ENCODE results near the gene PCGF5. TPM values are rescaled to one million over a fixed set of nuclear protein-coding genes. Genes with fewer than 3 reads are reported as not detected.

PCGF5 gene
- total and polyA plus RNA-seq, 2 experiments from 2014 or later = 7.7 to 8.7 TPM

- TF ChIP-seq ZNF462 (CRISPR knock-in tag; IDR thresholded peaks at IDR 0.05) (no peak), JUNB (IDR thresholded peaks at IDR 0.05; ENCODE audit: unreplicated experiment) (no peak), CREB1 (CRISPR knock-in tag; IDR thresholded peaks at IDR 0.05; ENCODE audit: low read depth) (no peak), CTCF (conservative IDR thresholded peaks at IDR 0.05; ENCODE audit: low read depth in 2 of 2) (no peak)
These were observed 25.8 kb upstream of the PCGF5 start (continued) for GRCh38 chr10:91194497-91195179.

- no peak overlapping the region for H3K4me3 ChIP-seq
- no peaks in the 10 kb centered on the region for H3K79me2 ChIP-seq (replicated peaks; ENCODE audit: insufficient read depth)
- Mint-ChIP-seq H3K36me3 (ENCODE audit: low read depth) (no peaks in the 10 kb centered on the region), H3K27ac (no peak overlapping the region), H3K4me3 (no peak overlapping the region), H3K9me3 (no peaks in the 10 kb centered on the region), H3K27me3 (ENCODE audit: insufficient read depth, low read depth, poor library complexity) (peaks cover 1% of the 10 kb centered on the region), H3K4me1 (no peaks in the 10 kb centered on the region)
- peaks cover 12% of the 10 kb centered on the region; the same call in 1 of the 2 replicates for H3K9me2 ChIP-seq (ENCODE audit: insufficient read depth)
- H3K4me1 ChIP-seq (ENCODE audit: insufficient read depth) = no peaks in the 10 kb centered on the region
- H2AFZ ChIP-seq = no peak overlapping the region
- no peak for DNase-seq (ENCODE audit: low spot score)
- H4K20me1 ChIP-seq (replicated peaks; ENCODE audit: insufficient read depth) = no peaks in the 10 kb centered on the region
- H3K27me3 ChIP-seq (ENCODE audit: insufficient read depth) = no peaks in the 10 kb centered on the region
- no peak overlapping the region for H3K27ac ChIP-seq (ENCODE audit: low read depth)
- H3K36me3 ChIP-seq (ENCODE audit: insufficient read depth) = no peaks in the 10 kb centered on the region
- ATAC-seq = no peak
- H3K4me2 ChIP-seq = no peak overlapping the region
- no peaks in the 10 kb centered on the region for H3F3A ChIP-seq (replicated peaks; ENCODE audit: low read depth)
- TF ChIP-seq ETS1 (IDR thresholded peaks at IDR 0.05) = no peak
- TF ChIP-seq STAT1 (IDR thresholded peaks at IDR 0.05; ENCODE audit: unreplicated experiment) = no peak
- no peak for TF ChIP-seq ZNF331 (CRISPR knock-in tag; IDR thresholded peaks at IDR 0.05; ENCODE audit: low read depth)
- no peak for TF ChIP-seq JUNB (IDR thresholded peaks at IDR 0.05; ENCODE audit: unreplicated experiment)
- no peak for TF ChIP-seq EZH2 (IDR thresholded peaks at IDR 0.05; ENCODE audit: low read depth, unreplicated experiment)
- no peak for TF ChIP-seq POLR2AphosphoS5 (IDR thresholded peaks at IDR 0.05; ENCODE audit: low read depth)
- no peak for TF ChIP-seq CTCF (conservative IDR thresholded peaks at IDR 0.05; ENCODE audit: low read depth in 2 of 2)
- no peak for TF ChIP-seq NANOG (IDR thresholded peaks at IDR 0.05; ENCODE audit: borderline replicate concordance)
These were observed 24.0 kb upstream of the PCGF5 start for GRCh38 chr10:91196268-91197048.

All from GM23338 (cell line).